ENCODE measurements around the gene PCF11. TPM values are rescaled to one million over a fixed set of nuclear protein-coding genes. Genes with fewer than 3 reads are reported as not detected.

Gene PCF11
- total RNA-seq, 1 experiment from 2014 or later: 41.9 TPM

- Histone ChIP-seq H3K4me3 (replicated peaks in 1 of 2; ENCODE audit: low read depth in 1 of 2, low read length in 2 of 2) (peak overlapping the region in 1 of 2 experiments; percentile 85; a peak in 3 of 4 replicates), H3K9me3 (ENCODE audit: control insufficient read depth in 1 of 2, insufficient read depth in 1 of 2, low read depth in 1 of 2, low read length in 2 of 2) (no peaks in the 10 kb centered on the region), H3K27me3 (ENCODE audit: insufficient read depth, low read length) (no peaks in the 10 kb centered on the region), H3K4me1 (ENCODE audit: control insufficient read depth in 1 of 2, insufficient read depth in 2 of 2, low read length in 2 of 2) (peaks cover 12 to 19% of the 10 kb centered on the region in 2 experiments), H3K9me2 (ENCODE audit: insufficient read depth) (no peaks in the 10 kb centered on the region), H3K27ac (ENCODE audit: low read depth, low read length) (no peak overlapping the region), H3K36me3 (ENCODE audit: control insufficient read depth in 1 of 2, insufficient read depth in 2 of 2, low read length in 2 of 2) (peaks cover 9 to 14% of the 10 kb centered on the region in 2 experiments; a peak in 3 of 4 replicates), H3K79me2 (ENCODE audit: insufficient read depth, low read length) (peaks cover 21% of the 10 kb centered on the region), H4K20me1 (ENCODE audit: insufficient read depth) (no peaks in the 10 kb centered on the region), H3K9ac (ENCODE audit: low read length) (peak overlapping the region; percentile 88), H2AFZ (ENCODE audit: low read depth, low read length, poor library complexity, severe bottlenecking) (no peak overlapping the region), H3K4me2 (ENCODE audit: low read length) (peak overlapping the region; percentile 99)
- ChIA-PET CTCF (no interaction called here), POLR2A (no interaction called here), RAD21 (ENCODE audit: low non-redundant PET in 1 of 2, low total read pairs in 2 of 2, uncharacterized antibody in 2 of 2, unreplicated experiment in 2 of 2) (no interaction called here)
- ATAC-seq (no peak), DNase-seq (ENCODE audit: low read depth, low spot score) (no peak)
- intact Hi-C loops (cut with micrococcal nuclease): loop anchor here (5.0 kb wide), 1 partner anchor 35 kb away; the partner anchor contains the start of gene PCF11
- TF ChIP-seq SRF (IDR thresholded peaks at IDR 0.05; ENCODE audit: low read depth): no peak
- TF ChIP-seq ELF1 (IDR thresholded peaks at IDR 0.05; ENCODE audit: borderline replicate concordance, low read depth): no peak
- TF ChIP-seq EGR1 (IDR thresholded peaks at IDR 0.05; ENCODE audit: low read depth): no peak
- no peak for TF ChIP-seq EZH2 (IDR thresholded peaks at IDR 0.05)
- no peak for TF ChIP-seq JUND (IDR thresholded peaks at IDR 0.05)
- no peak for TF ChIP-seq RAD21 (IDR thresholded peaks at IDR 0.05; ENCODE audit: low read depth)
- TF ChIP-seq CBX3 (IDR thresholded peaks at IDR 0.05; ENCODE audit: low read depth): no peak
- TF ChIP-seq CTCF (IDR thresholded peaks at IDR 0.05 in 2 of 3, conservative IDR thresholded peaks at IDR 0.05 in 1 of 3; ENCODE audit: borderline replicate concordance in 1 of 3, insufficient read depth in 1 of 3, low read depth in 2 of 3, low read length in 2 of 3): no peak
- no peak for TF ChIP-seq MAX (IDR thresholded peaks at IDR 0.05)
- no peak for TF ChIP-seq YY1 (IDR thresholded peaks at IDR 0.05; ENCODE audit: extremely low read depth, insufficient replicate concordance, low read depth, low read length)
- no peak for TF ChIP-seq ZFX (IDR thresholded peaks at IDR 0.05)
- no peak for TF ChIP-seq FOSL1 (IDR thresholded peaks at IDR 0.05; ENCODE audit: low read depth)
- no peak for TF ChIP-seq TCF7L2 (IDR thresholded peaks at IDR 0.05; ENCODE audit: borderline replicate concordance, extremely low read depth, insufficient read depth, insufficient read length)
- BruUV-seq (replicated peaks): no TSS peak
Observed at GRCh38 chr11:83191986-83192385, 35.1 kb downstream of the PCF11 start.

Measured in HCT116 (cell line).